OCI-LY7 (cell line): ENCODE results near the gene MAP3K15.

Source experiments
- CTCF ChIP-seq: fragments of 200-600 bp; sonication (generic); conservative IDR thresholded peaks from 2 replicates; pipeline ENCODE4 v1.5.1; 2014; ENCODE audit warnings: mild to moderate bottlenecking, antibody characterized with exemption, low read length, moderate library complexity, mixed read lengths
- EZH2phosphoT487 ChIP-seq: fragments of 200-600 bp; sonication (generic); IDR thresholded peaks from 2 replicates; pipeline ENCODE4 v1.6.1; 2018; ENCODE audit warnings: low read depth, borderline replicate concordance, mild to moderate bottlenecking, mixed run types, antibody characterized with exemption, low read length, moderate library complexity, mixed read lengths

DNA sequence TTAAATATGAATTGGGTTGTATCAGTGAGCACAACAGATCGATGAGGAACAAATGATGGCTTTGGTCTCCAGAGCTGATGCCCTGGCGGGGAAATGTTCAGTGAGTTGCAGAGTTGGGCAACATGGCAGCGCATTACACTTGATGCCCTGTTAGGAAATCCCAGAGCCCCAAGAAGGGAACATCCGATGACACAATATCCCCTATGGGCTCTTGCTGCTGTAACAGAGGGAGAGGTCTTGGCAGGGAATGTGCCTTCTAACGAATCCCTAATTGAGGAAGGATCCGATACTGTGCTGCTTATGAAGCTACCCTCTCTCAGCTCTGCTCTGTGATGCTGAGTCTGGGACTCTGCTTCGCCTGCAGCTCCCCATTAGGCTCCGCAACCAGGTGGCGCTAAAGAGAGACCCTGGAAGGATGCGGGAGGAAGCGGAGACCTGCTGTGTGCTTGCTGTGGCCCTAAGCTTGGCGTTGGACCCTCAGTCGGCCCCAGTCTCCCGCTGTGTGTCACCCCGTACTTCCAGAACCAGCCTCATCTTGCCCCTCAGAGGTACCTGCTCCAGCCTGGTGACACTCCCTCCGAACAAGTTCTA lies 132.7 kb downstream of the MAP3K15 start:
- TF ChIP-seq CTCF (peak; percentile 67), EZH2phosphoT487 (no peak)
